Measurements from ENCODE around the gene ANKS1B.

The ANKS1B gene

DNA sequence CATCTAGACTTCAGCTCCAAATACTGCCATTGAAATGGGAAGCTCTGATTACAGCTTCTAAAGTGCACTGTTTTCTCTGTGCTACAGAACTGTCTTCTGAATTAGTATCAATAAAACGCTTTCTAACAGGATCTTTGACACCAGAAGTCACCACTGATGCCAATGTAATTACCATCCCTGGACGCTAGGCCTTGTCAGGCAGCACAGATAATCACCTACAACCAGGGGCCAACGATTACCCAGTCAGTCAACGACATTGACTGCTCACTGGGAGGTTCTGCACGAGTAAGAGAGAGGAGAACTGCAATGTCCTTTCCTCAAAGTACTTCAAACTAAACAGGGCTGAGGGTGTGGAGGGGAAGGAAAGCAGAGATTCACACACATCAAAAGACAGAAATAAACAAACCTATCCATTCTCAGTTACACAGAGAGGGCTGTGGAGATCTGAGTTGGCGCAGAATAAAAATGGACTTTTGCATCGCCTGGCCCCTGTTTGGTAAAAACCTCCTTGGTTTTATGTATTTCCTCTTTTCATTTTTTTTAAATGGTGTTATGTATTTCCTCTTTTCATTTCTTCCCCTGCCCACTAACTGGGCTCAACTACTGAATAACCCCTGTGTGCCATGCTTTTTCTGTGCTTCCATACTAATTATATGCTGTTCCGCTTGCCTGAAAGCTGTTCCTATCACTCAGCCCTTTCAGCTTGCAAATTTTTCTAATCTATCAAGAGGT is 847.4 kb downstream of the ANKS1B start:
- Histone ChIP-seq H3K4me3 (ENCODE audit: low read depth, low read length, poor library complexity, severe bottlenecking) (no peak overlapping the region), H3K4me2 (ENCODE audit: low read length) (no peak overlapping the region), H3K9ac (ENCODE audit: low read length) (no peak overlapping the region), H3F3A (ENCODE audit: insufficient read depth, low read length) (no peaks in the 10 kb centered on the region), H4K20me1 (ENCODE audit: insufficient read depth, low read length) (no peaks in the 10 kb centered on the region), H2AFZ (ENCODE audit: low read length) (no peak overlapping the region), H3K36me3 (ENCODE audit: insufficient read depth, low read length) (no peaks in the 10 kb centered on the region), H3K9me3 (ENCODE audit: low read length) (no peaks in the 10 kb centered on the region), H3K27ac (ENCODE audit: low read depth, low read length, poor library complexity, severe bottlenecking) (no peak overlapping the region), H3K79me2 (ENCODE audit: insufficient read depth, low read length) (no peaks in the 10 kb centered on the region), H3K27me3 (ENCODE audit: insufficient read depth, low read length) (no peaks in the 10 kb centered on the region), H3K4me1 (ENCODE audit: insufficient read depth, low read length, severe bottlenecking) (no peaks in the 10 kb centered on the region), H3K9me2 (ENCODE audit: low read depth, low read length) (no peaks in the 10 kb centered on the region)
- TF ChIP-seq, protein P1, sequence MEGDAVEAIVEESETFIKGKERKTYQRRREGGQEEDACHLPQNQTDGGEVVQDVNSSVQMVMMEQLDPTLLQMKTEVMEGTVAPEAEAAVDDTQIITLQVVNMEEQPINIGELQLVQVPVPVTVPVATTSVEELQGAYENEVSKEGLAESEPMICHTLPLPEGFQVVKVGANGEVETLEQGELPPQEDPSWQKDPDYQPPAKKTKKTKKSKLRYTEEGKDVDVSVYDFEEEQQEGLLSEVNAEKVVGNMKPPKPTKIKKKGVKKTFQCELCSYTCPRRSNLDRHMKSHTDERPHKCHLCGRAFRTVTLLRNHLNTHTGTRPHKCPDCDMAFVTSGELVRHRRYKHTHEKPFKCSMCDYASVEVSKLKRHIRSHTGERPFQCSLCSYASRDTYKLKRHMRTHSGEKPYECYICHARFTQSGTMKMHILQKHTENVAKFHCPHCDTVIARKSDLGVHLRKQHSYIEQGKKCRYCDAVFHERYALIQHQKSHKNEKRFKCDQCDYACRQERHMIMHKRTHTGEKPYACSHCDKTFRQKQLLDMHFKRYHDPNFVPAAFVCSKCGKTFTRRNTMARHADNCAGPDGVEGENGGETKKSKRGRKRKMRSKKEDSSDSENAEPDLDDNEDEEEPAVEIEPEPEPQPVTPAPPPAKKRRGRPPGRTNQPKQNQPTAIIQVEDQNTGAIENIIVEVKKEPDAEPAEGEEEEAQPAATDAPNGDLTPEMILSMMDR (IDR thresholded peaks at IDR 0.05; ENCODE audit: low read length) = no peak
- no peak for TF ChIP-seq EZH2 (IDR thresholded peaks at IDR 0.05; ENCODE audit: borderline replicate concordance, low read length)

DNA sequence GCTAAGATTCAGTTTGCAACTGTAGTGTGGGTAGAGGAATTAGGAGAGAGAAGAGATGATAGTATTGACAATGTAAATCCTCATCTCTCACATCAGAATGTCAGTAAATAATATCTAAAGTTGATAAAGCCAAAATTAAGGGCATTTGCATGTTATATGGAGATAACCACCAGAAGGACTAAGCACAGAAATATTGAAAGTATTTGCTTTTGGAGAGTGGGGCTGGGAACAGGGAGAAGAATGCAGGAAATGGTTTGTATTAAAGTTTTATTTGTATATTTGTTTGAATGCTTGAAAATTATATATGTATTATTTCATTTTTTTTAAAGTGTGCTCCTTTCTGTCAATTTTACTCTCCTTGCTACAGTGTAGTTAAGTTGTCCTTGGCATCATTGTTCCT is 848.2 kb downstream of the ANKS1B start:
- H4K20me1 ChIP-seq (ENCODE audit: insufficient read depth, low read length) = no peaks in the 10 kb centered on the region
- no peaks in the 10 kb centered on the region for H3K27me3 ChIP-seq (ENCODE audit: insufficient read depth, low read length)
- H3K36me3 ChIP-seq (ENCODE audit: insufficient read depth, low read length) = no peaks in the 10 kb centered on the region
- no peaks in the 10 kb centered on the region for H3K9me2 ChIP-seq (ENCODE audit: low read depth, low read length)
- TF ChIP-seq, protein P1 (IDR thresholded peaks at IDR 0.05; ENCODE audit: low read length) = no peak
- TF ChIP-seq EZH2 (IDR thresholded peaks at IDR 0.05; ENCODE audit: borderline replicate concordance, low read length) = no peak
- H3K4me3 ChIP-seq (ENCODE audit: low read depth, low read length, poor library complexity, severe bottlenecking) = no peak overlapping the region
- H3F3A ChIP-seq (ENCODE audit: insufficient read depth, low read length) = no peaks in the 10 kb centered on the region
- no peak overlapping the region for H3K27ac ChIP-seq (ENCODE audit: low read depth, low read length, poor library complexity, severe bottlenecking)
- no peak overlapping the region for H3K9ac ChIP-seq (ENCODE audit: low read length)
- no peak overlapping the region for H3K4me2 ChIP-seq (ENCODE audit: low read length)
- H3K9me3 ChIP-seq (ENCODE audit: low read length) = no peaks in the 10 kb centered on the region
- no peak overlapping the region for H2AFZ ChIP-seq (ENCODE audit: low read length)
- H3K79me2 ChIP-seq (ENCODE audit: insufficient read depth, low read length) = no peaks in the 10 kb centered on the region
- no peaks in the 10 kb centered on the region for H3K4me1 ChIP-seq (ENCODE audit: insufficient read depth, low read length, severe bottlenecking)

DNA sequence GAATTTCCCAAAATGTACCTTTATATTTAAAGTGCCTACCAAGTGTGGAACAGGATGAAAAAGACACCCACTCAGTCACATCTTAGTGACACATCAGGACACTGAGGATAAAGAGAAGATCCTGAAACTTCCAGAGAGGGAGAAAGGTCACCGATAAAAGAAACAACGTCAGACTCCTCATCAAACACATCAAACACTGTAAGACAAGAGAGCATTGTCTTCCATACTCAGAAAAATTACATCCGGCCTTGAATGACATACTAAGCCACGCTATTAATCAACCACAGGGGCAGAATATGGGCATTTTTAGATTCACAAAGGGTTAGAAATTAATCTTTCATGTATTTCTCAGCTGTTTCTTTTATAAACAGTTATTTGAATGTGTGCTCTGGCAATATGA is 849.4 kb downstream of the ANKS1B start:
- no peak overlapping the region for H3K27ac ChIP-seq (ENCODE audit: low read depth, low read length, poor library complexity, severe bottlenecking)
- no peaks in the 10 kb centered on the region for H3K4me1 ChIP-seq (ENCODE audit: insufficient read depth, low read length, severe bottlenecking)
- H2AFZ ChIP-seq (ENCODE audit: low read length) = no peak overlapping the region
- no peaks in the 10 kb centered on the region for H3K79me2 ChIP-seq (ENCODE audit: insufficient read depth, low read length)
- no peaks in the 10 kb centered on the region for H4K20me1 ChIP-seq (ENCODE audit: insufficient read depth, low read length)
- H3K9me2 ChIP-seq (ENCODE audit: low read depth, low read length) = no peaks in the 10 kb centered on the region
- H3K4me2 ChIP-seq (ENCODE audit: low read length) = no peak overlapping the region
- TF ChIP-seq EZH2 (IDR thresholded peaks at IDR 0.05; ENCODE audit: borderline replicate concordance, low read length) = no peak
- TF ChIP-seq, protein P1 (IDR thresholded peaks at IDR 0.05; ENCODE audit: low read length) = no peak
- H3K36me3 ChIP-seq (ENCODE audit: insufficient read depth, low read length) = no peaks in the 10 kb centered on the region
- no peak overlapping the region for H3K9ac ChIP-seq (ENCODE audit: low read length)
- no peaks in the 10 kb centered on the region for H3K9me3 ChIP-seq (ENCODE audit: low read length)
- H3F3A ChIP-seq (ENCODE audit: insufficient read depth, low read length) = no peaks in the 10 kb centered on the region
- no peak overlapping the region for H3K4me3 ChIP-seq (ENCODE audit: low read depth, low read length, poor library complexity, severe bottlenecking)
- no peaks in the 10 kb centered on the region for H3K27me3 ChIP-seq (ENCODE audit: insufficient read depth, low read length)

All from OCI-LY1 (cell line).